Stomach (tissue), 4 donors: ENCODE measurements around the gene MTMR10.

Experiments used
- POLR2A ChIP-seq, 4 donors: fragments of 450-650 bp; IDR thresholded peaks; one replicate each; pipeline ENCODE4 v1.6.1; 2016; ENCODE audit warnings: antibody characterized with exemption in 4 of 4, control low read depth in 2 of 4, mild to moderate bottlenecking in 1 of 4, moderate library complexity in 1 of 4
- POLR2AphosphoS5 ChIP-seq, 3 donors: sonication (generic); formaldehyde crosslinking; IDR thresholded peaks; one replicate each; pipeline ENCODE4 v1.6.1; 2016; ENCODE audit warnings: antibody characterized with exemption in 3 of 3
- TF ChIP-seq, protein P1 (sequence below), 7 experiments: fragments of 450-650 bp in 4 of 7; fragments of 200-600 bp in 3 of 7; sonication (generic) in 3 of 7; IDR thresholded peaks; one replicate each; pipeline ENCODE4 v1.5.1; 2016 to 2019; ENCODE audit warnings: antibody characterized with exemption in 7 of 7, control low read depth in 2 of 7, mild to moderate bottlenecking in 1 of 7

DNA sequence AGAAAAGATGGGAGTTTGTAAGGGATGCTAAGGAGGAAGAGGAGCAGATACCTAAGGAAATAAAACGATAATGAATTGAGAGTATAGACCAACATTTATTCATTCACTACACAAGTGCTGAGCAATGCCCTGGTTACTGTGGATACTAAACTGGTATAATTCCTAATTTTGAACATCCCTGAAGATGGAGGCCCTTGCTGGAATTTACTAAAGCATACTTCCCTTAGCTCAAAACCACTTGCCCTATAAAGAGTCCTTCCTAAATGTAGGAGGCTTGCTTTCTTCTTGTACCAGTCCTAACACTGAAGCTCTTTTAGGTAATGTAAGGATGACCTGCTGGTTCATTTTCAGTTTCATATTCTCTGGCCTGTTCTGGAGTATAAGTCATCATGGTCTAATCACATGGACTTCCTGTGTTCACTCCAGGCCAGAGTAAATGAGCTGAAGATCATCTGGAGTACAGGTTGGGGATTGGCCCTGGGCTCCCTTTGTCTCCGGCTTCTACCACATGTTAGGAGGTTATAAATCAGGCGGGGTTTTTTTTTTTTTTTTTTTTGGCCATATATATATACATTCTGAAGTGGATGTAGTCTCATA lies 40.1 kb upstream of the MTMR10 start:
- TF ChIP-seq POLR2A (IDR thresholded peaks at IDR 0.05): no peak
- TF ChIP-seq, protein P1, sequence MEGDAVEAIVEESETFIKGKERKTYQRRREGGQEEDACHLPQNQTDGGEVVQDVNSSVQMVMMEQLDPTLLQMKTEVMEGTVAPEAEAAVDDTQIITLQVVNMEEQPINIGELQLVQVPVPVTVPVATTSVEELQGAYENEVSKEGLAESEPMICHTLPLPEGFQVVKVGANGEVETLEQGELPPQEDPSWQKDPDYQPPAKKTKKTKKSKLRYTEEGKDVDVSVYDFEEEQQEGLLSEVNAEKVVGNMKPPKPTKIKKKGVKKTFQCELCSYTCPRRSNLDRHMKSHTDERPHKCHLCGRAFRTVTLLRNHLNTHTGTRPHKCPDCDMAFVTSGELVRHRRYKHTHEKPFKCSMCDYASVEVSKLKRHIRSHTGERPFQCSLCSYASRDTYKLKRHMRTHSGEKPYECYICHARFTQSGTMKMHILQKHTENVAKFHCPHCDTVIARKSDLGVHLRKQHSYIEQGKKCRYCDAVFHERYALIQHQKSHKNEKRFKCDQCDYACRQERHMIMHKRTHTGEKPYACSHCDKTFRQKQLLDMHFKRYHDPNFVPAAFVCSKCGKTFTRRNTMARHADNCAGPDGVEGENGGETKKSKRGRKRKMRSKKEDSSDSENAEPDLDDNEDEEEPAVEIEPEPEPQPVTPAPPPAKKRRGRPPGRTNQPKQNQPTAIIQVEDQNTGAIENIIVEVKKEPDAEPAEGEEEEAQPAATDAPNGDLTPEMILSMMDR (IDR thresholded peaks at IDR 0.05): no peak
- TF ChIP-seq POLR2AphosphoS5 (IDR thresholded peaks at IDR 0.05): no peak
